HEK293T (cell line): ENCODE results near the gene GBGT1.

ENCODE experiments used
- BHLHE40 ChIP-seq: fragments of 450-650 bp; IDR thresholded peaks from 2 replicates; pipeline ENCODE4 v1.6.1; 2016; ENCODE audit warnings: mild to moderate bottlenecking, moderate library complexity, borderline replicate concordance
- ELF4 ChIP-seq: fragments of 450-650 bp; IDR thresholded peaks from 2 replicates; pipeline ENCODE4 v1.6.1; 2017; ENCODE audit warnings: antibody characterized with exemption
- FOXA1 ChIP-seq: fragments of 450-650 bp; IDR thresholded peaks from 2 replicates; pipeline ENCODE4 v1.6.1; 2016; ENCODE audit warnings: mild to moderate bottlenecking
- FOXM1 ChIP-seq: fragments of 450-650 bp; IDR thresholded peaks from 2 replicates; pipeline ENCODE4 v1.6.1; 2017; ENCODE audit warnings: mild to moderate bottlenecking, borderline replicate concordance
- HDGF ChIP-seq: fragments of 450-650 bp; IDR thresholded peaks from 2 replicates; pipeline ENCODE4 v1.6.1; 2017; ENCODE audit warnings: antibody characterized with exemption, borderline replicate concordance
- SP1 ChIP-seq: fragments of 450-650 bp; IDR thresholded peaks from 2 replicates; pipeline ENCODE4 v1.6.1; 2017

DNA sequence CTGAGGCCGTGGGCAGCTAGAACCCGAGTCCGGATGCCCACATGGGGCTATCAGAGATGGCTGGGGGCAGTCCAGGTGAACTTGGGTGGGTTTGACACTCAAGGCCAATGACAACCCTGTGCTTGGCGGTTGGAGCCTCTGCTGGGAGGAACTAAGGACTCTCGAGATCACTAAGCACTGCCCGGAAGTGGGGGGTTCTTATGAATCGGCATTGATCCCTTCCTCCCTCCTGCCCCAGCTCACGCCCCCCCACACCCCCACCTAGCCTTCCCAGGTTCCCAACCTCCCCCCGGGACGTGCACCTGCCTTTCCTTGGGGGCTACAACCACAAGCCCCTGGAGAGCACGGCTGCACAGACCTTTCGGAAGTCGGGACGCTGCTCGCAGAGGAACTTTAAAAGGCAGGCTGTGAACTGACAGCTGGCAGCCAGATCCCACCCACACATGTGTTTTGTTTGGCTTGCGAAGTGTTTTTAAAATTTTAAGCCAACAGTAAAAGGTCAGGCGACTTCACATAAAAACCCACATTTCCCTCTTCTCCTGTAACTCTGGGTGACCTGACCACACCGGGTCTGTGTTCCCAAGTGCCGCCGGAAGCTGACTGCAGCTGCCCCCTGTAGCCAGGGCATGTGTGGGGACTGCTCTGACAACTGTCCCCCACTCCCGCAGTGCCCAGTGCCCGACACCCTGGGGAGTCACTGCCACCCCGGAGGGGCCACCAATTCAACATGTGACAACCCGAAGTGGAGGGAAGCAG lies 37.6 kb downstream of the GBGT1 start:
- TF ChIP-seq HDGF (no peak), SP1 (no peak), ELF4 (no peak), FOXM1 (no peak), BHLHE40 (no peak), FOXA1 (no peak)
